ENCODE data around the gene ULBP2.
"Not testable (repeated sequence)": the region's sequence is repeated elsewhere in the genome, so short reads cannot be mapped to it uniquely, and the experiment has no call there.

ULBP2 gene

DNA sequence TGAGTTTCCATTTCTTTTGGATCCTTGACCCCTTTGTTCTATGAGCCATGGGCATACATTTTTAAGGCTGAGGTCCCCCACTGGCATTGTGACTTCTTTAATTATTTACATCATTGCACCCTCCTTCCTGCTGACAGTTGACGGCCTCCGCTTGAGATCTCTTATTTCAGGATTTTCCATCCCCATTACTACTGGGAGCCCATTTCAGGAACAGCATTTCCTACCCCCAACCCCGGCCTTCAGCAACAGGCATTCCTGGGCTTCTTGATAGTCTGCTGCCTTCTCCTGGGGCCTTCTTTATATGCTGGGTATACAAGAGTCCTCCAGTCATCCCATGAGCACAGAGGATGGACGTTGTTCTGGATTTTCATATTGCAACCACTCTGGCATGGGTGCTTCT, 25.8 kb downstream of the ULBP2 start:
- Histone ChIP-seq H3K9me3 (ENCODE audit: insufficient read depth, low read length) (no peaks in the 10 kb centered on the region), H3K36me3 (replicated peaks; ENCODE audit: low read depth, low read length) (no peaks in the 10 kb centered on the region), H3K27me3 (ENCODE audit: low read depth, low read length) (no peaks in the 10 kb centered on the region), H3K4me1 (ENCODE audit: low read length) (no peaks in the 10 kb centered on the region), H2AFZ (ENCODE audit: low read depth, low read length) (no peak overlapping the region), H4K20me1 (ENCODE audit: insufficient read depth, low read length) (no peaks in the 10 kb centered on the region), H3K4me3 (ENCODE audit: low read length) (no peak overlapping the region), H3K4me2 (ENCODE audit: low read length) (no peak overlapping the region), H3K27ac (ENCODE audit: low read length) (no peak overlapping the region), H3K9ac (ENCODE audit: low read length) (no peak overlapping the region), H3K79me2 (ENCODE audit: low read length) (no peaks in the 10 kb centered on the region)
- no peak for TF ChIP-seq EZH2phosphoT487 (IDR thresholded peaks at IDR 0.05; ENCODE audit: low read depth)
- TF ChIP-seq, protein P1, sequence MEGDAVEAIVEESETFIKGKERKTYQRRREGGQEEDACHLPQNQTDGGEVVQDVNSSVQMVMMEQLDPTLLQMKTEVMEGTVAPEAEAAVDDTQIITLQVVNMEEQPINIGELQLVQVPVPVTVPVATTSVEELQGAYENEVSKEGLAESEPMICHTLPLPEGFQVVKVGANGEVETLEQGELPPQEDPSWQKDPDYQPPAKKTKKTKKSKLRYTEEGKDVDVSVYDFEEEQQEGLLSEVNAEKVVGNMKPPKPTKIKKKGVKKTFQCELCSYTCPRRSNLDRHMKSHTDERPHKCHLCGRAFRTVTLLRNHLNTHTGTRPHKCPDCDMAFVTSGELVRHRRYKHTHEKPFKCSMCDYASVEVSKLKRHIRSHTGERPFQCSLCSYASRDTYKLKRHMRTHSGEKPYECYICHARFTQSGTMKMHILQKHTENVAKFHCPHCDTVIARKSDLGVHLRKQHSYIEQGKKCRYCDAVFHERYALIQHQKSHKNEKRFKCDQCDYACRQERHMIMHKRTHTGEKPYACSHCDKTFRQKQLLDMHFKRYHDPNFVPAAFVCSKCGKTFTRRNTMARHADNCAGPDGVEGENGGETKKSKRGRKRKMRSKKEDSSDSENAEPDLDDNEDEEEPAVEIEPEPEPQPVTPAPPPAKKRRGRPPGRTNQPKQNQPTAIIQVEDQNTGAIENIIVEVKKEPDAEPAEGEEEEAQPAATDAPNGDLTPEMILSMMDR (IDR thresholded peaks at IDR 0.05; ENCODE audit: low read depth, low read length): no peak

DNA sequence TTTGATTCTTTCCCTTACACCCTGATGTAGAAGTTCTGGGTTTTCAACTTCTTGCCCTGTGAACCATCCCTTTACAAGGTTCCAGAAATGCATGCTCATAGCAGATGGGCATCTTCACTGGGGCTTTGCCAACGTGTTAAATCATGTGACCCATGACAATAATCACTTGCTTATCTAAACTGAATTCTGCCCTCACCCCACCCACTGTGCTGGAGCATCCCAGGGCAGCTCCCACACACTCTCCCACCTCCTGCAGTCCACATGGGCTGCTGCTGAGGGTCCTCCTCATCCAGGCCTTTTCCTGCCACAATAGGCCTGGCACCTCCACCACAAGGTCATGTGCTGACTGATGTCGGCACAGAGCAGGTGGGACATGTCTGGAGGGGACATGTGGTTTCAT, 26.2 kb downstream of the ULBP2 start:
- H3K79me2 ChIP-seq (ENCODE audit: low read length); H4K20me1 ChIP-seq (ENCODE audit: insufficient read depth, low read length); H3K4me3 ChIP-seq (ENCODE audit: low read length); H3K27me3 ChIP-seq (ENCODE audit: low read depth, low read length); H3K9me3 ChIP-seq (ENCODE audit: insufficient read depth, low read length); H3K4me1 ChIP-seq (ENCODE audit: low read length); H3K9ac ChIP-seq (ENCODE audit: low read length); H2AFZ ChIP-seq (ENCODE audit: low read depth, low read length); H3K36me3 ChIP-seq (replicated peaks; ENCODE audit: low read depth, low read length); H3K4me2 ChIP-seq (ENCODE audit: low read length); H3K27ac ChIP-seq (ENCODE audit: low read length): not testable (repeated sequence)

DNA sequence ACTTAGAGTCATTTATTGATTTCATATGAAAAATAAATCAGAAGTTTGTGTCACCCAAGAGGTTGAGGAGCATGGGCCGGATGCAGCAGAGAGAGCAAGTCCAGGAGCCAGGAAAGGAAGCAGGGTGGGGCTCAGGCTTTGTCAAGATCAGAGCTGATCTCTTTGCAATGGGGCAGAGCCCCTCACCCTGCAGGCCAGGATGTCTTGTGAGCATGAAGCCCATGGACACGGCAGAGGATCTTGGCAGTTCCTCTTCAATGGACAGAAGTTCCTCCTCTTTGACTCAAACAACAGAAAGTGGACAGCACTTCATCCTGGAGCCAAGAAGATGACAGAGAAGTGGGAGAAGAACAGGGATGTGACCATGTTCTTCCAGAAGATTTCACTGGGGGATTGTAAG, 27.1 kb downstream of the ULBP2 start:
- not testable (repeated sequence) for H3K27ac ChIP-seq (ENCODE audit: low read length); H3K36me3 ChIP-seq (replicated peaks; ENCODE audit: low read depth, low read length); H4K20me1 ChIP-seq (ENCODE audit: insufficient read depth, low read length); H3K4me2 ChIP-seq (ENCODE audit: low read length); H3K79me2 ChIP-seq (ENCODE audit: low read length); H3K4me1 ChIP-seq (ENCODE audit: low read length); H3K9me3 ChIP-seq (ENCODE audit: insufficient read depth, low read length); H2AFZ ChIP-seq (ENCODE audit: low read depth, low read length); H3K27me3 ChIP-seq (ENCODE audit: low read depth, low read length); H3K4me3 ChIP-seq (ENCODE audit: low read length); H3K9ac ChIP-seq (ENCODE audit: low read length)

DNA sequence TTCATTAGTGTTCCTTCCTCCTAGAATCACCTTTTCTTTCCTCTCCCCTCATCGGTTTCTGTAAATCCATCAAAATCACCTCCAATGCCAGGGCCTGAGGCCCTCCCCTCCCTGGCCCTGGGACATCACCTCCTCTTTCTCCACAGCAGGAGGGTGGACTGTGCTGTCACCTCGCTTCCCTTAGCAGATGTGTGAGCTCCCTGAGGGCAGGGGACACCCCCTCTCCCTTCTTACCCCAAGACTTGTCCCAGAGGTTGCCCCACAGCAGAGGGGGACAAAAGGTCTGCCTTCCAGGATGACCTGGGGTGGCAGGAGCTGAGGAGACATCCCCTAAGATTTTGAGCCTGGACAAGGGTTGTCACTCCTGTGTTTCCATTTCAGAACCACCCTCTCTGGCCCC, 27.8 kb downstream of the ULBP2 start:
- H3K4me1 ChIP-seq (ENCODE audit: low read length): no peaks in the 10 kb centered on the region
- no peak overlapping the region for H2AFZ ChIP-seq (ENCODE audit: low read depth, low read length)
- H3K27ac ChIP-seq (ENCODE audit: low read length): no peak overlapping the region
- no peak overlapping the region for H3K4me3 ChIP-seq (ENCODE audit: low read length)
- no peaks in the 10 kb centered on the region for H3K36me3 ChIP-seq (replicated peaks; ENCODE audit: low read depth, low read length)
- H3K79me2 ChIP-seq (ENCODE audit: low read length): no peaks in the 10 kb centered on the region
- H4K20me1 ChIP-seq (ENCODE audit: insufficient read depth, low read length): no peaks in the 10 kb centered on the region
- H3K4me2 ChIP-seq (ENCODE audit: low read length): no peak overlapping the region
- no peak overlapping the region for H3K9ac ChIP-seq (ENCODE audit: low read length)
- TF ChIP-seq EZH2phosphoT487 (IDR thresholded peaks at IDR 0.05; ENCODE audit: low read depth): no peak
- TF ChIP-seq, protein P1 (IDR thresholded peaks at IDR 0.05; ENCODE audit: low read depth, low read length): no peak
- no peaks in the 10 kb centered on the region for H3K27me3 ChIP-seq (ENCODE audit: low read depth, low read length)
- no peaks in the 10 kb centered on the region for H3K9me3 ChIP-seq (ENCODE audit: insufficient read depth, low read length)

DNA sequence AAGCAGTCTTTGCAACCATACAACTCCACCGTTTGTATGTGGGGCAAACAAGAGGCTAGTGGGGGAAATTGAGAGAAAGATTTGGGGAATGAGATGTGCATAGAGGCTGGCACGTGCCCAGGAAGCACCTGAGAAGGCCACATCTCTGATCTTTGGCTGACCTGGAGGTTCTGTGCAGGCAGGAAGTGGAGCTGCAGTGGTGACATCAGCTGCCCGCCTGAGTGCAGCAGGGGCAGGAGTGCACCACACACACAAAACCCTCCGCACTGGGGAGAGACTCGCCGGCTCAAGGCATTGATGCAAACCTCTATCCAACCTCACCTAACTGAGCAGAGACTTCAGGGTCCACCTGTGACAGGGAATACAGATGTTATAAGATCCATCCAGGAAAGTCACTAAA, 32.6 kb downstream of the ULBP2 start:
- H3K9ac ChIP-seq (ENCODE audit: low read length); H3K27ac ChIP-seq (ENCODE audit: low read length); H3K9me3 ChIP-seq (ENCODE audit: insufficient read depth, low read length); H3K36me3 ChIP-seq (replicated peaks; ENCODE audit: low read depth, low read length); H3K4me2 ChIP-seq (ENCODE audit: low read length); H3K4me1 ChIP-seq (ENCODE audit: low read length); H3K4me3 ChIP-seq (ENCODE audit: low read length); H3K27me3 ChIP-seq (ENCODE audit: low read depth, low read length); H2AFZ ChIP-seq (ENCODE audit: low read depth, low read length); H4K20me1 ChIP-seq (ENCODE audit: insufficient read depth, low read length); H3K79me2 ChIP-seq (ENCODE audit: low read length): not testable (repeated sequence)

DNA sequence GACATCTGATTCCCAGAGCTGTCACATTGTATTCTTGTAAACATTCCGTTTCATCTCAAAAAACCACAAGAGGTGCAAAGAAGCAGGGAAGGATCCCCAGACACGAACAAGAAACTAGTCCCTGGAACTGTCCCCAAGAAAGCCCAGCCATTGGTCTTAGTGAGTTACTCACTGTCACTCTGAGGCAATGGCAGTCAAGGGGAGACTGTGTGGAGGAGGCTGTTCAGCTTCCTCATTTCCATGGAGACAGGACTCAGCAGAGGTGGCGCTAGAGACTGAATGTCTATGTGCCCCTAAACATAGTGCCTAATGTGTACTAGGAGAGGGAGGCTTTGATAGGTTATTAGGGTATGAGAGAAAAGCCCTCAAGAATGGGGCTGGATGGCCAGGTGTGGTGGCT, 33.0 kb downstream of the ULBP2 start:
- Histone ChIP-seq H3K9me3 (ENCODE audit: insufficient read depth, low read length) (no peaks in the 10 kb centered on the region), H3K27me3 (ENCODE audit: low read depth, low read length) (peaks cover 7% of the 10 kb centered on the region; the same call in 1 of the 2 replicates), H3K27ac (ENCODE audit: low read length) (no peak overlapping the region), H3K36me3 (replicated peaks; ENCODE audit: low read depth, low read length) (no peaks in the 10 kb centered on the region), H3K79me2 (ENCODE audit: low read length) (no peaks in the 10 kb centered on the region), H3K9ac (ENCODE audit: low read length) (no peak overlapping the region), H3K4me3 (ENCODE audit: low read length) (no peak overlapping the region), H4K20me1 (ENCODE audit: insufficient read depth, low read length) (no peaks in the 10 kb centered on the region), H3K4me2 (ENCODE audit: low read length) (no peak overlapping the region), H2AFZ (ENCODE audit: low read depth, low read length) (no peak overlapping the region), H3K4me1 (ENCODE audit: low read length) (no peaks in the 10 kb centered on the region)
- no peak for TF ChIP-seq EZH2phosphoT487 (IDR thresholded peaks at IDR 0.05; ENCODE audit: low read depth)
- TF ChIP-seq, protein P1 (IDR thresholded peaks at IDR 0.05; ENCODE audit: low read depth, low read length): no peak

Measured in OCI-LY3 (cell line).